ENCODE data around the gene LMBR1. TPM values are rescaled to one million over a fixed set of nuclear protein-coding genes. Genes with fewer than 3 reads are reported as not detected.
A peak's percentile ranks its signal among the peaks of the same experiment; 100 is the strongest.

LMBR1 gene
- total RNA-seq, 2 experiments from 2014 or later: 114 to 136 TPM

GRCh38 chr7:156765901-156766656 lies 126.9 kb downstream of the LMBR1 start:
- Histone ChIP-seq H3K9me3 (ENCODE audit: low read length) (no peaks in the 10 kb centered on the region), H3K27ac (ENCODE audit: low read depth, low read length, poor library complexity, severe bottlenecking) (no peak overlapping the region), H3K9me2 (ENCODE audit: insufficient read depth, low read length) (no peaks in the 10 kb centered on the region), H3K36me3 (ENCODE audit: insufficient read depth, low read length) (peaks cover 31% of the 10 kb centered on the region), H4K20me1 (ENCODE audit: insufficient read depth, low read length) (no peaks in the 10 kb centered on the region), H3K79me2 (ENCODE audit: insufficient read depth, low read depth, low read length) (peaks cover 4% of the 10 kb centered on the region; the same call in 1 of the 2 replicates), H3K4me3 (ENCODE audit: low read depth, low read length, poor library complexity, severe bottlenecking) (no peak overlapping the region), H3K4me1 (ENCODE audit: insufficient read depth, low read length, poor library complexity, severe bottlenecking) (peaks cover 9% of the 10 kb centered on the region), H3K4me2 (ENCODE audit: low read length) (no peak overlapping the region), H2AFZ (ENCODE audit: low read length) (no peak overlapping the region)
- intact Hi-C loops (cut with micrococcal nuclease; ENCODE audit: unreplicated experiment): no loop called here
- CTCF ChIA-PET (ENCODE audit: unreplicated experiment): no interaction called here
- no TSS peak for BruUV-seq (replicated peaks)
- POLR2A ChIA-PET: interaction anchor here (0.7 to 0.8 kb wide), 2 partner anchors 98 to 128 kb away, joined by 3 read pairs; no protein-coding TSS in a partner anchor
- no peak for DNase-seq (ENCODE audit: low spot score)
- TF ChIP-seq EZH2phosphoT487 (IDR thresholded peaks at IDR 0.05; ENCODE audit: borderline replicate concordance, low read depth, low read length): no peak
- TF ChIP-seq, protein P1, sequence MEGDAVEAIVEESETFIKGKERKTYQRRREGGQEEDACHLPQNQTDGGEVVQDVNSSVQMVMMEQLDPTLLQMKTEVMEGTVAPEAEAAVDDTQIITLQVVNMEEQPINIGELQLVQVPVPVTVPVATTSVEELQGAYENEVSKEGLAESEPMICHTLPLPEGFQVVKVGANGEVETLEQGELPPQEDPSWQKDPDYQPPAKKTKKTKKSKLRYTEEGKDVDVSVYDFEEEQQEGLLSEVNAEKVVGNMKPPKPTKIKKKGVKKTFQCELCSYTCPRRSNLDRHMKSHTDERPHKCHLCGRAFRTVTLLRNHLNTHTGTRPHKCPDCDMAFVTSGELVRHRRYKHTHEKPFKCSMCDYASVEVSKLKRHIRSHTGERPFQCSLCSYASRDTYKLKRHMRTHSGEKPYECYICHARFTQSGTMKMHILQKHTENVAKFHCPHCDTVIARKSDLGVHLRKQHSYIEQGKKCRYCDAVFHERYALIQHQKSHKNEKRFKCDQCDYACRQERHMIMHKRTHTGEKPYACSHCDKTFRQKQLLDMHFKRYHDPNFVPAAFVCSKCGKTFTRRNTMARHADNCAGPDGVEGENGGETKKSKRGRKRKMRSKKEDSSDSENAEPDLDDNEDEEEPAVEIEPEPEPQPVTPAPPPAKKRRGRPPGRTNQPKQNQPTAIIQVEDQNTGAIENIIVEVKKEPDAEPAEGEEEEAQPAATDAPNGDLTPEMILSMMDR (conservative IDR thresholded peaks at IDR 0.05; ENCODE audit: low read length): no peak

GRCh38 chr7:156764766-156765165 lies 128.2 kb downstream of the LMBR1 start:
- TF ChIP-seq, protein P1 (conservative IDR thresholded peaks at IDR 0.05; ENCODE audit: low read length): no peak
- no peak for TF ChIP-seq EZH2phosphoT487 (IDR thresholded peaks at IDR 0.05; ENCODE audit: borderline replicate concordance, low read depth, low read length)
- H3K4me2 ChIP-seq (ENCODE audit: low read length): no peak overlapping the region
- H3K4me1 ChIP-seq (ENCODE audit: insufficient read depth, low read length, poor library complexity, severe bottlenecking): peaks cover 9% of the 10 kb centered on the region
- no peaks in the 10 kb centered on the region for H4K20me1 ChIP-seq (ENCODE audit: insufficient read depth, low read length)
- no peaks in the 10 kb centered on the region for H3K9me3 ChIP-seq (ENCODE audit: low read length)
- POLR2A ChIA-PET: no interaction called here
- intact Hi-C loops (cut with micrococcal nuclease; ENCODE audit: unreplicated experiment): no loop called here
- BruUV-seq (replicated peaks): no TSS peak
- peaks cover 43% of the 10 kb centered on the region for H3K36me3 ChIP-seq (ENCODE audit: insufficient read depth, low read length)
- DNase-seq (ENCODE audit: low spot score): no peak
- no peaks in the 10 kb centered on the region for H3K9me2 ChIP-seq (ENCODE audit: insufficient read depth, low read length)
- H3K79me2 ChIP-seq (ENCODE audit: insufficient read depth, low read depth, low read length): peaks cover 4% of the 10 kb centered on the region; the same call in 1 of the 2 replicates
- H3K27ac ChIP-seq (ENCODE audit: low read depth, low read length, poor library complexity, severe bottlenecking): no peak overlapping the region
- no peak overlapping the region for H3K4me3 ChIP-seq (ENCODE audit: low read depth, low read length, poor library complexity, severe bottlenecking)
- CTCF ChIA-PET (ENCODE audit: unreplicated experiment): no interaction called here
- no peak overlapping the region for H2AFZ ChIP-seq (ENCODE audit: low read length)

DNA sequence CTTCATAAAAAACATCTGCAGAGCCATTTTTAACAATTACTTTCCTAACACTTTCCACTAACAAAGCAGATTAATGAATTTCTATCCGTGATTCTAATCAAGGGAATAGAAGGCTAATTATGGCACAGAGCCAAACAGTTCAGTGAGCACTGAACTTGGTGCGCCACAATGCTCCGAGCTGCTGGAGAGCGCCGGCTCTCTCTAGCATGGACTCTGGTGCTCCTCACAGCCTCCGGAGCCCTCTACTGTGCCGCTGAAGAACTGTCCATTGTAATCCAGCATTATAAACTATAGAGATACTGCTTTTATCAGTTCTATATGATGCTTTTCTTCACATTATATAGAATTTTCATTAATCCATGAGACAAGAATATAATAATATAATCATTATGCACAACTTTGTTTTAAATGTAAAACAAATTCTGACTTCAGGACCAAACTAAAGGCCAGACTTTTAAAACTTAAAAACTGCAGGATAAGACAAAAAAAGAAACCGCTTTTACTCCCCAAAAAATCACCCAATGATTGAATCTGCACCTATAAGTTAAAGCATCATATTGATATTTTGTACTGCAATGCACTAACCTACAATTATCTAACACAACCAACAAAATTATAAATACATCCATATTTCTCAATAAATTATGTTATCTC lies 128.8 kb downstream of the LMBR1 start:
- H3K36me3 ChIP-seq (ENCODE audit: insufficient read depth, low read length): peaks cover 49% of the 10 kb centered on the region
- H3K9me2 ChIP-seq (ENCODE audit: insufficient read depth, low read length): no peaks in the 10 kb centered on the region
- intact Hi-C loops (cut with micrococcal nuclease; ENCODE audit: unreplicated experiment): no loop called here
- TF ChIP-seq EZH2phosphoT487 (IDR thresholded peaks at IDR 0.05; ENCODE audit: borderline replicate concordance, low read depth, low read length): no peak
- TF ChIP-seq, protein P1 (conservative IDR thresholded peaks at IDR 0.05; ENCODE audit: low read length): peak; percentile 54
- no peak overlapping the region for H3K4me2 ChIP-seq (ENCODE audit: low read length)
- ChIA-PET CTCF (ENCODE audit: unreplicated experiment) (no interaction called here), POLR2A (no interaction called here)
- H3K9me3 ChIP-seq (ENCODE audit: low read length): peaks cover 2% of the 10 kb centered on the region; the same call in 1 of the 2 replicates
- DNase-seq (ENCODE audit: low spot score): no peak
- no peak overlapping the region for H2AFZ ChIP-seq (ENCODE audit: low read length)
- H4K20me1 ChIP-seq (ENCODE audit: insufficient read depth, low read length): no peaks in the 10 kb centered on the region
- no peak overlapping the region for H3K4me3 ChIP-seq (ENCODE audit: low read depth, low read length, poor library complexity, severe bottlenecking)
- H3K79me2 ChIP-seq (ENCODE audit: insufficient read depth, low read depth, low read length): peaks cover 4% of the 10 kb centered on the region; the same call in 1 of the 2 replicates
- no peak overlapping the region for H3K27ac ChIP-seq (ENCODE audit: low read depth, low read length, poor library complexity, severe bottlenecking)
- H3K4me1 ChIP-seq (ENCODE audit: insufficient read depth, low read length, poor library complexity, severe bottlenecking): peaks cover 9% of the 10 kb centered on the region
- no TSS peak for BruUV-seq (replicated peaks)
